GM12878 (cell line): ENCODE measurements around the gene HTR7. TPM values are rescaled to one million over a fixed set of nuclear protein-coding genes. Genes with fewer than 3 reads are reported as not detected.

Source experiments
- ATAC-seq: fragments of 200-7000 bp; cut with Tn5 transposase; 3 replicates; pipeline ENCODE4 v1.9.1; 2020; ENCODE audit warnings: mild to moderate bottlenecking, moderate library complexity
- BruUV-seq: library from RNA; stranded (reverse); fragments of 400-500 nt; replicated peaks from 2 replicates; lab custom pipeline; 2021; lab: Mats Ljungman, UMichigan
- CTCF ChIA-PET: fragments of 300-600 bp; sonication (Branson Sonifier 250); formaldehyde crosslinking; extraction: SDS; loops from one replicate; lab custom pipeline; 2021; ENCODE audit warnings: inconsistent platforms; lab: Yijun Ruan, JAX
- POLR2A ChIA-PET: fragments of 350-600 bp; formaldehyde crosslinking; extraction: SDS; loops from one replicate; lab custom pipeline; 2021; ENCODE audit warnings: inconsistent platforms; lab: Charles Lee
- RAD21 ChIA-PET: fragments of 300-600 bp; sonication (Branson Sonifier 250); formaldehyde crosslinking; loops from one replicate; lab custom pipeline; 2023; ENCODE audit warnings: antibody characterized with exemption; ENCODE audit not compliant: unreplicated experiment; lab: Charles Lee
- SMC1A ChIA-PET: fragments of 300-600 bp; sonication (Branson Sonifier 250); formaldehyde crosslinking; loops from one replicate; lab custom pipeline; 2023; ENCODE audit not compliant: unreplicated experiment, uncharacterized antibody; lab: Charles Lee
- DNase-seq: peaks from one replicate; pipeline ENCODE4 v3.0.0-alpha.2; 2011; ENCODE audit warnings: low read depth, low spot score
- FAIRE-seq: peaks from 3 replicates; lab custom pipeline; 2011; peaks lifted over from hg19 to GRCh38; lab: Jason Lieb, UNC
- H2AFZ ChIP-seq: 2 replicates; pipeline ENCODE4 v1.6.0; 2011; ENCODE audit warnings: low read depth, low read length, control low read depth; ENCODE audit not compliant: control insufficient read depth
- H3K27ac ChIP-seq: 2 replicates; pipeline ENCODE4 v1.5.1; 2011; ENCODE audit warnings: control low read depth; ENCODE audit not compliant: control insufficient read depth, insufficient read depth
- H3K27me3 ChIP-seq, 2 experiments: replicated peaks in 1 of 2; 2 replicates each; pipeline versions ENCODE4 v1.6.0 to v1.6.1; 2011; ENCODE audit warnings: low read length in 1 of 2; ENCODE audit not compliant: control insufficient read depth in 2 of 2, insufficient read depth in 2 of 2
- H3K36me3 ChIP-seq, 2 experiments: 2 replicates each; pipeline ENCODE4 v1.5.1; 2011; ENCODE audit warnings: low read length in 1 of 2; ENCODE audit not compliant: control insufficient read depth in 2 of 2, insufficient read depth in 2 of 2
- H3K4me1 ChIP-seq: 2 replicates; pipeline ENCODE4 v1.6.1; 2011; ENCODE audit warnings: mild to moderate bottlenecking, low read length, moderate library complexity, mixed read lengths; ENCODE audit not compliant: control insufficient read depth, insufficient read depth
- H3K4me2 ChIP-seq: 2 replicates; pipeline ENCODE4 v1.6.0; 2011; ENCODE audit warnings: control low read depth; ENCODE audit not compliant: control insufficient read depth, insufficient read depth
- H3K4me3 ChIP-seq: fragments of 200-600 bp; sonication (generic); 2 replicates; pipeline ENCODE4 v1.5.1; 2016
- H3K79me2 ChIP-seq: 2 replicates; pipeline ENCODE4 v1.6.0; 2011; ENCODE audit warnings: low read length; ENCODE audit not compliant: control insufficient read depth, insufficient read depth
- H3K9ac ChIP-seq: 2 replicates; pipeline ENCODE4 v1.8.0; 2011; ENCODE audit warnings: low read length, control low read depth, mixed read lengths; ENCODE audit not compliant: control insufficient read depth, insufficient read depth
- H3K9me3 ChIP-seq: replicated peaks from 3 replicates; pipeline ENCODE4 v1.5.1; 2011; ENCODE audit warnings: mild to moderate bottlenecking, low read length; ENCODE audit not compliant: control insufficient read depth, insufficient read depth
- H4K20me1 ChIP-seq: 2 replicates; pipeline ENCODE4 v1.6.0; 2011; ENCODE audit not compliant: control insufficient read depth, insufficient read depth
- BCL11A ChIP-seq: IDR thresholded peaks from 2 replicates; pipeline ENCODE4 v1.6.1; 2011; ENCODE audit warnings: low read depth, low read length
- CREB1 ChIP-seq: IDR thresholded peaks from 2 replicates; pipeline ENCODE4 v1.6.1; 2012; ENCODE audit warnings: low read depth, mild to moderate bottlenecking, inconsistent platforms
- FOXK2 ChIP-seq: fragments of 450-650 bp; IDR thresholded peaks from 2 replicates; pipeline ENCODE4 v1.6.1; 2017; ENCODE audit warnings: mild to moderate bottlenecking, moderate library complexity
- GATAD2B ChIP-seq: fragments of 450-650 bp; conservative IDR thresholded peaks from 2 replicates; pipeline ENCODE4 v1.6.1; 2017; ENCODE audit warnings: low read depth, mild to moderate bottlenecking, moderate library complexity
- HDGF ChIP-seq: fragments of 450-650 bp; IDR thresholded peaks from 2 replicates; pipeline ENCODE4 v1.6.1; 2016; ENCODE audit warnings: antibody characterized with exemption
- NFYB ChIP-seq: IDR thresholded peaks from 2 replicates; pipeline ENCODE4 v1.6.1; 2011; ENCODE audit warnings: low read depth, mild to moderate bottlenecking, low read length, improper control_type of control experiment, moderate library complexity; ENCODE audit not compliant: insufficient read depth
- NR2F1 ChIP-seq: fragments of 450-650 bp; conservative IDR thresholded peaks from 2 replicates; pipeline ENCODE4 v1.6.1; 2017; ENCODE audit warnings: mild to moderate bottlenecking
- SMAD1 ChIP-seq: fragments of 450-650 bp; IDR thresholded peaks from 2 replicates; pipeline ENCODE4 v1.6.1; 2018; ENCODE audit warnings: mild to moderate bottlenecking, low read depth; ENCODE audit not compliant: partially characterized antibody
- ZNF217 ChIP-seq: fragments of 450-650 bp; IDR thresholded peaks from 2 replicates; pipeline ENCODE4 v1.6.1; 2017; ENCODE audit warnings: antibody characterized with exemption, mild to moderate bottlenecking
- ZSCAN29 ChIP-seq: fragments of 450-650 bp; IDR thresholded peaks from 2 replicates; pipeline ENCODE4 v1.6.1; 2017; ENCODE audit warnings: mild to moderate bottlenecking, moderate library complexity
- WGBS: methylation state at CpG from one replicate; pipeline ENCODE4 v1.1.6; 2016; ENCODE audit warnings: low lambda C conversion rate; ENCODE audit not compliant: insufficient replicate concordance, insufficient coverage; ENCODE audit errors: missing lambda C conversion rate; 5-methylcytosine and 5-hydroxymethylcytosine counted together
- in situ Hi-C: fragments of 300-500 bp; cut with MboI; formaldehyde crosslinking; loops from 9 replicates; pipeline ENCODE4 v1.14.3; 2018; ENCODE audit warnings: mixed read lengths
- intact Hi-C: fragments of 100-400 bp; cut with micrococcal nuclease; formaldehyde crosslinking; loops from one replicate; pipeline ENCODE4 v1.14.2; 2022; ENCODE audit not compliant: unreplicated experiment
- polyA plus RNA-seq, 11 experiments: library from polyadenylated mRNA; depleted of rRNA in 4 of 11; unstranded in 6 of 11; stranded (reverse) in 5 of 11; fragments of >200 nt; fragmentation: Nextera tagmentation in 4 of 11; fragmentation: Illumina TruSeq in 1 of 11; extraction: Ambion mirVana in 4 of 11; extraction: Trizol in 1 of 11; gene quantifications; 1 replicate in 1 of 11; 2 replicates in 10 of 11; pipeline versions ENCODE4 v1.2.1 to v1.2.3, GENCODE V29; 2011 to 2016; ENCODE audit warnings: inconsistent platforms in 2 of 11, missing spikeins in 2 of 11, low read depth in 1 of 11
- total RNA-seq, 4 experiments: library from RNA; depleted of rRNA in 3 of 4; stranded (reverse); fragments of >200 nt in 3 of 4; fragmentation: Illumina TruSeq in 1 of 4; extraction: Trizol in 1 of 4; gene quantifications; 2 replicates each; pipeline versions ENCODE4 v1.2.1 to v1.2.3, GENCODE V29; 2013 to 2021
- TF ChIP-seq, protein P1 (sequence below): fragments of 150-350 bp; IDR thresholded peaks from 2 replicates; pipeline ENCODE4 v1.6.1; 2014; ENCODE audit warnings: mild to moderate bottlenecking, low read depth, low read length
- TF ChIP-seq, protein P2 (sequence below): fragments of 450-650 bp; IDR thresholded peaks from 2 replicates; pipeline ENCODE4 v1.6.1; 2017; ENCODE audit warnings: mild to moderate bottlenecking

Gene HTR7
- total and polyA plus RNA-seq, 10 of the 15 experiments (the other 5 are each of a cell fraction or from before 2014, with no cell fraction given): 0.01 to 1.3 (median 0.06) TPM; not detected in 4

DNA sequence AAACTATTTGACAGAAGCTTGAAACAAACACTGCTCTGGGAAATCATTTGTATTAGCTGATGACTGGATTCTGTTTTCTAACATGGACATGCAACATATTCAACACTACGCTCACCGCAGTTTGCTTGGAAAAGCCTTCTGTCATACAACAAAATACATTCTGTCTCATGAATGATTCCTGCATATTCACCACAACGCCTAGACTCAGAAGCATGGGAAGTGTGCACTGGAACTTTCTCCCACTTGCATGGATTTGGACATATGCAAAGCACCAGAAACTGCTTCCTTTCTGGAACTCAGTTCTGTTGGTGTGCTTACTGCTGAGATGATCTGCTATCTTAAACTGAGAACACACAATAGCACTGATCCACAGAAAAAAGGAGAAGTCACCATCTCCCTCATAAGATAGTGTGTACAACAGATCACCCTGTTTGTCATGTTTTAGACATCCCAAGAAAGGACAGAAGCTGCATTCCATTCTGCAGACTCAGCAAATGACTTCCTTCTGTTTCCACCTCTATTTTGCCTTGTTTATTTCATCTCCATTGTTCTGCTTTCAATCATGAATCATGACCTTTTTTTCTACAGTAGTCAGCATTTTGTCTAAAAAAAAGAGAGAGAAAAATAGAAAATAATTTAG, 115.8 kb downstream of the HTR7 start:
- no peaks in the 10 kb centered on the region for H4K20me1 ChIP-seq
- no peak overlapping the region for H3K4me2 ChIP-seq
- intact Hi-C loops: no loop called here
- no TSS peak for BruUV-seq
- no peak overlapping the region for H3K27ac ChIP-seq
- RAD21 ChIA-PET: no interaction called here
- TF ChIP-seq ZNF217: no peak
- TF ChIP-seq BCL11A: no peak
- no peak for TF ChIP-seq NR2F1
- TF ChIP-seq ZSCAN29: no peak
- TF ChIP-seq, all 136 proteins: peak for 0
- Histone ChIP-seq H3K4me3 (no peak overlapping the region), H3K27me3 (no peaks in the 10 kb centered on the region), H3K4me1 (no peaks in the 10 kb centered on the region), H3K9me3 (no peaks in the 10 kb centered on the region; the same call in 2 of the 3 replicates), H3K79me2 (no peaks in the 10 kb centered on the region), H3K36me3 (no peaks in the 10 kb centered on the region), H3K9ac (no peak overlapping the region), H2AFZ (no peak overlapping the region)
- ATAC-seq: no peak
- ChIA-PET SMC1A (interaction anchor here (1.9 kb wide), 1 partner anchor 9 kb away, joined by 6 read pairs; no protein-coding TSS in a partner anchor), POLR2A (no interaction called here), CTCF (no interaction called here)
- DNase-seq: no peak
- 68% methylated on average over 3 of the region's 3 CpGs for WGBS
- in situ Hi-C loops: no loop called here
- no peak for FAIRE-seq

DNA sequence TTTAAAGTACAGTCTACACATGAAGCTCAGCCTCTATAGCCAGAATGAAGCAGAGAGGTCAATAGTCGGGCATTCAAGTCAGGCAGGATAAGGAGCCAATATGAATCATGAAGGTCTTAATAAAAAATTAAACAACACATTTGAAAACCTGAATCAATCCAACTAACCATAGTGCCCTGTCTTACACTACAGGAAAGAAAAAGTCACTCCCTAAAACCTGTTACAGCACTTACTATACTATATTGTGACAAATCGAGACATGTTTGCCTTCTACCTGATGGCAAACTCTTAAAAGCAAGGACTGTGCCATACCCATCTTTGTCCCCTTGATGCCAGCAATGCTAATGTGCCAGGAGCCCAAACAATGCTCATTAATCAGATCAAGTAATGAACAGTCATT, 117.6 kb downstream of the HTR7 start:
- SMC1A ChIA-PET: interaction anchor here (1.9 kb wide), 1 partner anchor 11 kb away, joined by 6 read pairs; no protein-coding TSS in a partner anchor
- CTCF ChIA-PET: interaction anchor here (0.6 kb wide), 1 partner anchor 896 kb away, joined by 3 read pairs; no protein-coding TSS in a partner anchor
- in situ Hi-C loops: no loop called here

More for the DNA sequence above, 117.6 kb downstream of the HTR7 start:
- DNase-seq (no peak), ATAC-seq (no peak), FAIRE-seq (no peak)
- Histone ChIP-seq H3K4me1 (no peaks in the 10 kb centered on the region), H3K4me2 (no peak overlapping the region), H3K4me3 (no peak overlapping the region), H3K79me2 (no peaks in the 10 kb centered on the region), H2AFZ (no peak overlapping the region), H3K36me3 (no peaks in the 10 kb centered on the region), H3K9ac (no peak overlapping the region), H3K27ac (no peak overlapping the region), H3K27me3 (no peaks in the 10 kb centered on the region), H3K9me3 (no peaks in the 10 kb centered on the region), H4K20me1 (no peaks in the 10 kb centered on the region)
- POLR2A ChIA-PET: interaction anchor here (0.7 kb wide), 1 partner anchor 81 kb away, joined by 3 read pairs; no protein-coding TSS in a partner anchor
- intact Hi-C loops: no loop called here
- RAD21 ChIA-PET: no interaction called here
- WGBS: 0% methylated on average over 2 of the region's 2 CpGs
- no TSS peak for BruUV-seq
- TF ChIP-seq, protein P1, sequence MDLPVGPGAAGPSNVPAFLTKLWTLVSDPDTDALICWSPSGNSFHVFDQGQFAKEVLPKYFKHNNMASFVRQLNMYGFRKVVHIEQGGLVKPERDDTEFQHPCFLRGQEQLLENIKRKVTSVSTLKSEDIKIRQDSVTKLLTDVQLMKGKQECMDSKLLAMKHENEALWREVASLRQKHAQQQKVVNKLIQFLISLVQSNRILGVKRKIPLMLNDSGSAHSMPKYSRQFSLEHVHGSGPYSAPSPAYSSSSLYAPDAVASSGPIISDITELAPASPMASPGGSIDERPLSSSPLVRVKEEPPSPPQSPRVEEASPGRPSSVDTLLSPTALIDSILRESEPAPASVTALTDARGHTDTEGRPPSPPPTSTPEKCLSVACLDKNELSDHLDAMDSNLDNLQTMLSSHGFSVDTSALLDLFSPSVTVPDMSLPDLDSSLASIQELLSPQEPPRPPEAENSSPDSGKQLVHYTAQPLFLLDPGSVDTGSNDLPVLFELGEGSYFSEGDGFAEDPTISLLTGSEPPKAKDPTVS: no peak
- TF ChIP-seq HDGF (no peak), GATAD2B (no peak), FOXK2 (no peak), CREB1 (no peak), SMAD1 (no peak), NFYB (no peak)
- TF ChIP-seq, protein P2, sequence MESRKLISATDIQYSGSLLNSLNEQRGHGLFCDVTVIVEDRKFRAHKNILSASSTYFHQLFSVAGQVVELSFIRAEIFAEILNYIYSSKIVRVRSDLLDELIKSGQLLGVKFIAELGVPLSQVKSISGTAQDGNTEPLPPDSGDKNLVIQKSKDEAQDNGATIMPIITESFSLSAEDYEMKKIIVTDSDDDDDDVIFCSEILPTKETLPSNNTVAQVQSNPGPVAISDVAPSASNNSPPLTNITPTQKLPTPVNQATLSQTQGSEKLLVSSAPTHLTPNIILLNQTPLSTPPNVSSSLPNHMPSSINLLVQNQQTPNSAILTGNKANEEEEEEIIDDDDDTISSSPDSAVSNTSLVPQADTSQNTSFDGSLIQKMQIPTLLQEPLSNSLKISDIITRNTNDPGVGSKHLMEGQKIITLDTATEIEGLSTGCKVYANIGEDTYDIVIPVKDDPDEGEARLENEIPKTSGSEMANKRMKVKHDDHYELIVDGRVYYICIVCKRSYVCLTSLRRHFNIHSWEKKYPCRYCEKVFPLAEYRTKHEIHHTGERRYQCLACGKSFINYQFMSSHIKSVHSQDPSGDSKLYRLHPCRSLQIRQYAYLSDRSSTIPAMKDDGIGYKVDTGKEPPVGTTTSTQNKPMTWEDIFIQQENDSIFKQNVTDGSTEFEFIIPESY: no peak
